Measurements from ENCODE around the gene CD300A.

- TF ChIP-seq CTCF (IDR thresholded peaks at IDR 0.05 in 4 of 5, conservative IDR thresholded peaks at IDR 0.05 in 1 of 5) (no peak), POLR2A (IDR thresholded peaks at IDR 0.05) (no peak)
Measured at GRCh38 chr17:74432766-74433391, 33.6 kb upstream of the CD300A start.
